GM21717 (cell line): ENCODE data around the gene PRKCE.
"Not testable (repeated sequence)": the region's sequence is repeated elsewhere in the genome, so short reads cannot be mapped to it uniquely, and the experiment has no call there.

Source experiments
- ATAC-seq: cut with Tn5 transposase; IDR thresholded peaks from one replicate; pipeline ENCODE4 v1.9.1; 2021; ENCODE audit warnings: mild to moderate bottlenecking, moderate library complexity; ENCODE audit not compliant: unreplicated experiment

PRKCE gene

GRCh38 chr2:46196871-46197462 lies 545.5 kb downstream of the PRKCE start:
- no peak for ATAC-seq

GRCh38 chr2:46197672-46198071 lies 546.2 kb downstream of the PRKCE start:
- ATAC-seq, result no peak

GRCh38 chr2:46198164-46198883 lies 546.8 kb downstream of the PRKCE start:
- ATAC-seq, result no peak

- no peak for ATAC-seq
Measured at GRCh38 chr2:46198966-46199365, 547.5 kb downstream of the PRKCE start.

GRCh38 chr2:46200100-46200690 lies 548.7 kb downstream of the PRKCE start:
- ATAC-seq, result no peak

GRCh38 chr2:46200861-46201605 lies 549.6 kb downstream of the PRKCE start:
- no peak for ATAC-seq

GRCh38 chr2:46202453-46202852 lies 551.0 kb downstream of the PRKCE start:
- ATAC-seq, result no peak

GRCh38 chr2:46202987-46203386 lies 551.5 kb downstream of the PRKCE start:
- ATAC-seq, result no peak

GRCh38 chr2:46203636-46204035 lies 552.2 kb downstream of the PRKCE start:
- ATAC-seq, result not testable (repeated sequence)

GRCh38 chr2:46207591-46207990 lies 556.1 kb downstream of the PRKCE start:
- no peak for ATAC-seq

- ATAC-seq, result no peak
Measured at GRCh38 chr2:46208766-46209165, 557.3 kb downstream of the PRKCE start.

- no peak for ATAC-seq
Measured at GRCh38 chr2:46210063-46210462, 558.6 kb downstream of the PRKCE start.

- ATAC-seq, result no peak
Measured at GRCh38 chr2:46211461-46211860, 560.0 kb downstream of the PRKCE start.

GRCh38 chr2:46213906-46214305 lies 562.4 kb downstream of the PRKCE start:
- ATAC-seq, result no peak

- no peak for ATAC-seq
Measured at GRCh38 chr2:46216213-46216612, 564.7 kb downstream of the PRKCE start.

- ATAC-seq, result not testable (repeated sequence)
Measured at GRCh38 chr2:46223514-46223913, 572.0 kb downstream of the PRKCE start.

- no peak for ATAC-seq
Measured at GRCh38 chr2:46225150-46225625, 573.7 kb downstream of the PRKCE start.

- no peak for ATAC-seq
Measured at GRCh38 chr2:46225730-46226129, 574.3 kb downstream of the PRKCE start.

- ATAC-seq, result no peak
Measured at GRCh38 chr2:46226620-46227019, 575.1 kb downstream of the PRKCE start.

- no peak for ATAC-seq
Measured at GRCh38 chr2:46227022-46227421, 575.5 kb downstream of the PRKCE start.

GRCh38 chr2:46227674-46228289 lies 576.3 kb downstream of the PRKCE start:
- ATAC-seq, result no peak
